HG02798 (cell line): ENCODE data around the gene RAB40A.

Experiments used
- ATAC-seq: cut with Tn5 transposase; IDR thresholded peaks from one replicate; pipeline ENCODE4 v1.9.1; 2021; ENCODE audit warnings: mild to moderate bottlenecking; ENCODE audit not compliant: unreplicated experiment, poor library complexity

RAB40A gene

GRCh38 chrX:103519389-103519788 lies at the start of gene RAB40A:
Gene RAB40A, minus strand, starts transcription at chrX:103519489. Its CDS starts 18,733 bp downstream, at chrX:103500756.
- no peak for ATAC-seq

- ATAC-seq: no peak
These were observed 46.5 kb upstream of the RAB40A start for GRCh38 chrX:103565752-103566151.

GRCh38 chrX:103565197-103565596 lies 45.9 kb upstream of the RAB40A start:
- ATAC-seq: peak; percentile 45

GRCh38 chrX:103562801-103563200 lies 43.5 kb upstream of the RAB40A start:
- no peak for ATAC-seq

GRCh38 chrX:103560256-103560655 lies 41.0 kb upstream of the RAB40A start:
- ATAC-seq: no peak

- ATAC-seq: no peak
These were observed 37.8 kb upstream of the RAB40A start for GRCh38 chrX:103556963-103557612.

GRCh38 chrX:103554687-103555424 lies 35.6 kb upstream of the RAB40A start:
- ATAC-seq: peak; percentile 99

- no peak for ATAC-seq
These were observed 32.9 kb upstream of the RAB40A start for GRCh38 chrX:103552236-103552635.

- ATAC-seq: no peak
These were observed 31.2 kb upstream of the RAB40A start for GRCh38 chrX:103550415-103551051.

GRCh38 chrX:103549916-103550315 lies 30.6 kb upstream of the RAB40A start:
- no peak for ATAC-seq

GRCh38 chrX:103540145-103540544 lies 20.9 kb upstream of the RAB40A start:
- no peak for ATAC-seq

- ATAC-seq: no peak
These were observed 20.4 kb upstream of the RAB40A start for GRCh38 chrX:103539695-103540094.

GRCh38 chrX:103538728-103539127 lies 19.4 kb upstream of the RAB40A start:
- no peak for ATAC-seq

GRCh38 chrX:103537871-103538387 lies 18.6 kb upstream of the RAB40A start:
- no peak for ATAC-seq

GRCh38 chrX:103536732-103537131 lies 17.4 kb upstream of the RAB40A start:
- ATAC-seq: no peak

GRCh38 chrX:103536071-103536470 lies 16.8 kb upstream of the RAB40A start:
- ATAC-seq: no peak

GRCh38 chrX:103535206-103535605 lies 15.9 kb upstream of the RAB40A start:
- ATAC-seq: no peak

GRCh38 chrX:103533511-103534216 lies 14.4 kb upstream of the RAB40A start:
- ATAC-seq: peak; percentile 82

GRCh38 chrX:103531002-103531401 lies 11.7 kb upstream of the RAB40A start:
- ATAC-seq: no peak

GRCh38 chrX:103530545-103530944 lies 11.3 kb upstream of the RAB40A start:
- ATAC-seq: no peak

- no peak for ATAC-seq
These were observed 10.3 kb upstream of the RAB40A start for GRCh38 chrX:103529550-103529949.
